WERI-Rb-1 (cell line): ENCODE results near the gene PACSIN3.
A peak's percentile ranks its signal among the peaks of the same experiment; 100 is the strongest.

Experiments used
- DNase-seq: peaks from one replicate; pipeline ENCODE4 v3.0.0-alpha.2; 2020
- H3K27ac ChIP-seq: fragments of 250-450 bp; sonication (Bioruptor Pico); 2 replicates; pipeline ENCODE4 v1.5.1; 2020; ENCODE audit warnings: mild to moderate bottlenecking, moderate library complexity
- H3K27me3 ChIP-seq: fragments of 250-450 bp; sonication (Bioruptor Pico); 2 replicates; pipeline ENCODE4 v1.5.1; 2021; ENCODE audit warnings: mild to moderate bottlenecking, low read depth, moderate library complexity; ENCODE audit not compliant: insufficient read depth, severe bottlenecking
- H3K36me3 ChIP-seq: fragments of 250-450 bp; sonication (Bioruptor Pico); 2 replicates; pipeline ENCODE4 v1.5.1; 2020; ENCODE audit warnings: mild to moderate bottlenecking, moderate library complexity
- H3K4me3 ChIP-seq: 2 replicates; pipeline ENCODE4 v1.5.1; 2011; ENCODE audit warnings: low read depth, mild to moderate bottlenecking, control low read depth, low read length
- H3K9me3 ChIP-seq: fragments of 250-450 bp; sonication (Bioruptor Pico); 2 replicates; pipeline ENCODE4 v1.5.1; 2021; ENCODE audit warnings: mild to moderate bottlenecking, moderate library complexity; ENCODE audit not compliant: severe bottlenecking
- TF ChIP-seq, protein P1 (sequence below): IDR thresholded peaks from 2 replicates; pipeline ENCODE4 v1.5.1; 2011; ENCODE audit warnings: low read depth, mild to moderate bottlenecking, control low read depth, inconsistent platforms, low read length

Gene PACSIN3

DNA sequence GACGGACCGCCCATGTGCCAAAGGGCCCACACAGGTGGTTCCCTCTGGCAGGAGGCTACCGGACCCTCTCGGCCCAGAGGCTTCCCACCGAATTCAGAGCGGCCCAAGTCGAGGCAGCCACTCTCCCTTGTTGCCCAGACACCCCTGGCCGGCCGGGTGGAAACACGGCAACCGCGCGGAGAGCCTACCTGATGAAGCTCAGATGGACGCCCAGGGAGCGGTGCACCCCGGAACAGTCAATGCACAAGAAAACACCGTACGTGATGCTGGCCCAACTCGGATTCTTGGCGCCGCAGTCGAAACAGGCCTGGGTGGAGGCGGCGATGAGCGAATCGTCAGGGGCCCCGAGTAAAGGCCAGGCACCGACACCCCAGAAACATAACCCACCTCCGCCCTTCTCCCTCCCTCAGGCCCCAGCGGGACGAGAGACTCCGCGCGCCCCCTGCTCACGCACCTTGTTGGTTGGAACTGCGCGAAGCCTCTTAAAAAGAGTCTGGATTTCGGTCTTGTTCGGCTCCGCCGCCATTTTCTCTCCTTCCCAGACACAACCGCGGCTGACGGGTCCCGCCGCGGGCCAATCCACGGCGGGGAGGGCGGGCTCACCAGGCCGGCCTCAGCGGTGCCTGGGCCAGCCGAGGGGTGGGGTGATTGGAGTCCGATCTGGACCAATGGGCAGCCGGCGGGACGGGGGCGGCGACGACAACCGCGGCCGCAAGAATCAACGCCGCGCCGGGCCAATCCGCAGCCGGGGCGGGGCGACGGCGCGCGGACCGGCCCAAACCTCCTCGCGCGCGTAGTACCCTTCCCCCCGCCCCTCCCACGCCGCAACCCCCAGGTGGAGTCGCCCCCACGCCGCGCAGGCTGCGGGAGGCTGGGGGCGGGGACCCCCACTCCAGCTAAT is 9.7 kb downstream of the PACSIN3 start, which contains the start of gene ARFGAP2:
ARFGAP2 (minus strand) TSS at position 552 of the 901 bp plus-strand sequence; CDS start at position 526, 26 bp downstream.
- TF ChIP-seq, protein P1, sequence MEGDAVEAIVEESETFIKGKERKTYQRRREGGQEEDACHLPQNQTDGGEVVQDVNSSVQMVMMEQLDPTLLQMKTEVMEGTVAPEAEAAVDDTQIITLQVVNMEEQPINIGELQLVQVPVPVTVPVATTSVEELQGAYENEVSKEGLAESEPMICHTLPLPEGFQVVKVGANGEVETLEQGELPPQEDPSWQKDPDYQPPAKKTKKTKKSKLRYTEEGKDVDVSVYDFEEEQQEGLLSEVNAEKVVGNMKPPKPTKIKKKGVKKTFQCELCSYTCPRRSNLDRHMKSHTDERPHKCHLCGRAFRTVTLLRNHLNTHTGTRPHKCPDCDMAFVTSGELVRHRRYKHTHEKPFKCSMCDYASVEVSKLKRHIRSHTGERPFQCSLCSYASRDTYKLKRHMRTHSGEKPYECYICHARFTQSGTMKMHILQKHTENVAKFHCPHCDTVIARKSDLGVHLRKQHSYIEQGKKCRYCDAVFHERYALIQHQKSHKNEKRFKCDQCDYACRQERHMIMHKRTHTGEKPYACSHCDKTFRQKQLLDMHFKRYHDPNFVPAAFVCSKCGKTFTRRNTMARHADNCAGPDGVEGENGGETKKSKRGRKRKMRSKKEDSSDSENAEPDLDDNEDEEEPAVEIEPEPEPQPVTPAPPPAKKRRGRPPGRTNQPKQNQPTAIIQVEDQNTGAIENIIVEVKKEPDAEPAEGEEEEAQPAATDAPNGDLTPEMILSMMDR, result no peak
- peak; percentile 96 for DNase-seq

DNA sequence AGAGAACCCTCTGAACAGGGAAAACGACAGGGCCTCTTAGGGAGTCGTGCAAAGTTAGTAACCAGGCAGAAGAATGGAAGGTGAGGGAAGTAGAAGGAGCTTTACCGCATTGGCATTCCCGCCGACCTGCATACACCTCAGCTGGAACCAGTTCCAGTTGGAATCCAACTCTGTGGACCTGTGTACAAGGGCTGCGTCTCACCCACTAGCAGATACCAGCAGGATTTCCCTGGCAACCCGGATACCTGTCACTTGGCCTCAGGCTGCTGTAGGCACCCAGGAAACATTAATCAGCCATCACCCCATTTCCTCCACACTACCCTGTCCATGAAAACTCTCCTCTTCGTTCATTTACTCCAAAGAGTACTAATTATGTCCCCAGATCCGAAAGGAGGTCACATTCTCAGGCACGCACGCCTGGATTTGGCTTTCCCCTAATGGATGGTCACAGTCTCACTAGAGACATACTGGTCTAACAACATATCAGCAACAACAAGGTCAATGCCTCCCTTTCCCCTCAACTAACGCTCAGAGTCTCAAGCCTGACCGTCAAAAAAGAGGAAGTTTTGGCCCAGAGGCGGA is 10.4 kb downstream of the PACSIN3 start:
- Histone ChIP-seq H3K36me3 (peaks cover 63% of the 10 kb centered on the region), H3K27me3 (no peaks in the 10 kb centered on the region), H3K9me3 (no peaks in the 10 kb centered on the region), H3K4me3 (peak overlapping the region; percentile 80), H3K27ac (peak overlapping the region; percentile 94)
- TF ChIP-seq, protein P1, result no peak
- DNase-seq, result no peak

More for the DNA sequence above, 9.7 kb downstream of the PACSIN3 start, which contains the start of gene ARFGAP2:
- Histone ChIP-seq H3K36me3 (peaks cover 58% of the 10 kb centered on the region), H3K27me3 (no peaks in the 10 kb centered on the region), H3K27ac (peak within 1 kb of the TSS; percentile 94), H3K4me3 (peak within 1 kb of the TSS; percentile 80), H3K9me3 (no peaks in the 10 kb centered on the region)

DNA sequence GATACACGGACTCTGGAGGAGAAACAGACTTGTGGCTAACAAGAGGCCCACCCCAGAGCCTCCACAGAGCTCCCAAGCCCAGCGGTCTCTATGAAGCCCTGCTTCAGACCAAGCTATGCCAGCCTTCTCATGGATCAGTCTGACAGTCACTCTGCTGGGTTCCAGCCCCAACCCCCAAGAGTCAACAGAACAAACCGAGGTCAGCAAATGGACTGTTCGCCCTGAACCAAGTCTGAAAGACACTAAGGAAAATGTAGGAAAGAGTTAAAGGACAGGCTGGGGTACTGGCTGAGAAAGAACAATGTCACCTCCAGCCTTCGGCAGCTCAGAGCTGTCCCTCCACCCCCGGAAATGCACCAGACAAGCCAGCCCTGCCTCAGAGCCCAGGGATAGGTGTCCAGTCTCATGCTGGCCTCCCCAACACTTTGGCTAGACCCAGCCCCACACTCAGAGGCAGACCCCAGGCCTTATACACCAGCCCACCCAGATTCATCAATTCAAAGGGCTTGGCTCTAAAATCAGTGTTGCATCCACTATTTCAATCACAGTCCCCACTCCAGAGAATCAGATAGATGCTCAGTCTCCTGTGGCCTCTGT is 13.4 kb downstream of the PACSIN3 start:
- Histone ChIP-seq H3K4me3 (no peak overlapping the region), H3K36me3 (peaks cover 74% of the 10 kb centered on the region), H3K27ac (peak overlapping the region; percentile 62), H3K27me3 (no peaks in the 10 kb centered on the region), H3K9me3 (no peaks in the 10 kb centered on the region)
- no peak for DNase-seq
- TF ChIP-seq, protein P1, result no peak

DNA sequence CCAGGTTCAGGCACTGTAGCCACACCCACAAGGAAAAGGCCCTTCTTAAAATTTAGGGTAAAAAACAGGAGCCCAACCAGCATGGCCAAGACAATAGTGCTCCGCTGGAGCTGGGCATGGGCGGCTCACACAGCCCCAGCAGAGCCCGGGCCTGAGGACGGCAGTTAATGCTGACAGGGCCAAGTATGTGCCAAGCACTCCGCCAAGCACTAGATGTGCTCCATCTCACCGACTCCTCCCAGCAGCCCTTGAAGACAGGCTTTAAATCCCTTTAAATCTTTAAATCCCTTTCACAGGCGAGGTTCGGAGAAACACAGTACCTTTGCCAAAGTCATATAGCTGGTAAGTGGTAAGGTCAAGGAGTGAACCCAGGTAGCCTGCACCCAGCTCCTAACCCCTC is 14.4 kb downstream of the PACSIN3 start:
- peaks cover 82% of the 10 kb centered on the region for H3K36me3 ChIP-seq
- no peaks in the 10 kb centered on the region for H3K27me3 ChIP-seq
- TF ChIP-seq, protein P1, result no peak
- peak; percentile 44 for DNase-seq
- no peak overlapping the region for H3K4me3 ChIP-seq
- no peaks in the 10 kb centered on the region for H3K9me3 ChIP-seq
- peak overlapping the region; percentile 62 for H3K27ac ChIP-seq

DNA sequence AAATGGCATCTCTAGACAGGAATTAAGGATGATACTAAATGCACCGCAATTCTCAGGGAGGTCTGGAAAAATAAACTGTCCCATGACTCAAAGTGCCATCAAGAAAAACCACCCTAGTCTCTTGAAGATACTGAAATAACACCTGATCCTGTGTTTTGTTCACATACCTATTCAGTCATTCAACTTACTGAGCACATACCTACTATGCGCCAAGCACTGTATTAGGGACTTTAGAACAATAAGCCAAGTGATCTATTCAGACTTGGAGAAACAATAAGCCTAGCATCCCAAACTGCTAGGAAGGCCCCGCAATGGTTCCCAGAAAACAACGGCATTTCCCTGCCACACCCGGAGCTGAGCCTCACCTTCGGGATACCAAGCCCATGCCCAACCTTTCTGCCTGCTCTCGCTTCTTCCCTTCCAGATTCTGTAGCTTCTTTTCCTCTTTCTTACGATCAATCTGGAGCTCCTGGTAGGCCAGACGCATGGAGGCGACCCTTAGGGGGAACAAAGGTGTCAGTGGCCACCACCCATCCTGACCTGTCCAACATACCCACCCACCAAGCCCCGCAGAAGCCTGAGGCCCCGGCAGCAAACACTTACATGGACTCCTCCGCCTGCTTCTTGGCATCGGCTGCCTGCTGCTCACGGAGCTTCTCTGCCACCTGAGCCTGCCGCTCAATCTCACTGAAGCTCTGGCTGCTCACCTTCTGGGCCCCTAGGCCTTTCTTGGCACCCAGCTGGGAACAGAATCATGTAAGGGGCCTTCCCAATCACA is 15.0 kb downstream of the PACSIN3 start:
- Histone ChIP-seq H3K4me3 (no peak overlapping the region), H3K27me3 (no peaks in the 10 kb centered on the region), H3K9me3 (no peaks in the 10 kb centered on the region), H3K27ac (no peak overlapping the region; the same call in 1 of the 2 replicates), H3K36me3 (peaks cover 84% of the 10 kb centered on the region)
- TF ChIP-seq, protein P1, result no peak
- no peak for DNase-seq
